WERI-Rb-1 (cell line): ENCODE data around the gene HDDC3.
"Not testable (repeated sequence)": the region's sequence is repeated elsewhere in the genome, so short reads cannot be mapped to it uniquely, and the experiment has no call there.

Source experiments
- DNase-seq: peaks from one replicate; pipeline ENCODE4 v3.0.0-alpha.2; 2020
- H3K27ac ChIP-seq: fragments of 250-450 bp; sonication (Bioruptor Pico); 2 replicates; pipeline ENCODE4 v1.5.1; 2020; ENCODE audit warnings: mild to moderate bottlenecking, moderate library complexity
- H3K27me3 ChIP-seq: fragments of 250-450 bp; sonication (Bioruptor Pico); 2 replicates; pipeline ENCODE4 v1.5.1; 2021; ENCODE audit warnings: mild to moderate bottlenecking, low read depth, moderate library complexity; ENCODE audit not compliant: insufficient read depth, severe bottlenecking
- H3K36me3 ChIP-seq: fragments of 250-450 bp; sonication (Bioruptor Pico); 2 replicates; pipeline ENCODE4 v1.5.1; 2020; ENCODE audit warnings: mild to moderate bottlenecking, moderate library complexity
- H3K4me3 ChIP-seq: 2 replicates; pipeline ENCODE4 v1.5.1; 2011; ENCODE audit warnings: low read depth, mild to moderate bottlenecking, control low read depth, low read length
- H3K9me3 ChIP-seq: fragments of 250-450 bp; sonication (Bioruptor Pico); 2 replicates; pipeline ENCODE4 v1.5.1; 2021; ENCODE audit warnings: mild to moderate bottlenecking, moderate library complexity; ENCODE audit not compliant: severe bottlenecking
- CTCF ChIP-seq: IDR thresholded peaks from 2 replicates; pipeline ENCODE4 v1.5.1; 2011; ENCODE audit warnings: low read depth, mild to moderate bottlenecking, control low read depth, inconsistent platforms, low read length

The HDDC3 gene

GRCh38 chr15:90932660-90932991, 277 bp upstream of the HDDC3 start:
- H3K36me3 ChIP-seq: peaks cover 4% of the 10 kb centered on the region; the same call in 1 of the 2 replicates
- TF ChIP-seq CTCF: no peak
- H3K27me3 ChIP-seq: no peaks in the 10 kb centered on the region
- H3K9me3 ChIP-seq: no peaks in the 10 kb centered on the region
- 0 out of 2 replicates have a peak overlapping the region, but pooled peaks have one; percentile 74 for H3K4me3 ChIP-seq
- no peak overlapping the region for H3K27ac ChIP-seq
- no peak for DNase-seq

- no peak for TF ChIP-seq CTCF
- Histone ChIP-seq H3K27me3 (no peaks in the 10 kb centered on the region), H3K4me3 (peak overlapping the region; percentile 74), H3K27ac (no peak overlapping the region), H3K36me3 (no peaks in the 10 kb centered on the region), H3K9me3 (no peaks in the 10 kb centered on the region)
- no peak for DNase-seq
Measured at GRCh38 chr15:90931575-90931827, 848 bp downstream of the HDDC3 start.

GRCh38 chr15:90930861-90931574, 1.3 kb downstream of the HDDC3 start:
- DNase-seq: no peak
- no peak for TF ChIP-seq CTCF
- H3K27me3 ChIP-seq: no peaks in the 10 kb centered on the region
- H3K4me3 ChIP-seq: no peak overlapping the region
- H3K36me3 ChIP-seq: no peaks in the 10 kb centered on the region
- H3K27ac ChIP-seq: no peak overlapping the region
- no peaks in the 10 kb centered on the region for H3K9me3 ChIP-seq

- no peak for TF ChIP-seq CTCF
- DNase-seq: no peak
Measured at GRCh38 chr15:90929246-90930019, 2.9 kb downstream of the HDDC3 start.

GRCh38 chr15:90928106-90928505, 4.2 kb downstream of the HDDC3 start:
- DNase-seq, H3K4me3 ChIP-seq, H3K9me3 ChIP-seq, H3K27me3 ChIP-seq, H3K27ac ChIP-seq, H3K36me3 ChIP-seq: not testable (repeated sequence)

More at GRCh38 chr15:90929246-90930019, 2.9 kb downstream of the HDDC3 start:
- H3K27ac ChIP-seq: no peak overlapping the region
- H3K27me3 ChIP-seq: no peaks in the 10 kb centered on the region
- H3K4me3 ChIP-seq: no peak overlapping the region
- H3K9me3 ChIP-seq: no peaks in the 10 kb centered on the region
- H3K36me3 ChIP-seq: no peaks in the 10 kb centered on the region

GRCh38 chr15:90926766-90927165, 5.6 kb downstream of the HDDC3 start:
- DNase-seq, H3K36me3 ChIP-seq, H3K27me3 ChIP-seq, H3K9me3 ChIP-seq, H3K27ac ChIP-seq, H3K4me3 ChIP-seq: not testable (repeated sequence)

- H3K4me3 ChIP-seq: no peak overlapping the region
- H3K9me3 ChIP-seq: no peaks in the 10 kb centered on the region
- DNase-seq: no peak
- H3K27ac ChIP-seq: no peak overlapping the region
- H3K27me3 ChIP-seq: no peaks in the 10 kb centered on the region
- H3K36me3 ChIP-seq: no peaks in the 10 kb centered on the region
- no peak for TF ChIP-seq CTCF
Measured at GRCh38 chr15:90924375-90924774, 8.0 kb downstream of the HDDC3 start.

- DNase-seq, H3K27me3 ChIP-seq, H3K36me3 ChIP-seq: not testable (repeated sequence)
Measured at GRCh38 chr15:90922712-90923322, 9.5 kb downstream of the HDDC3 start.

More at GRCh38 chr15:90922712-90923322, 9.5 kb downstream of the HDDC3 start:
- H3K4me3 ChIP-seq, H3K9me3 ChIP-seq, H3K27ac ChIP-seq: not testable (repeated sequence)
